GM23248 (cell line): Measurements from ENCODE around the gene CD52. TPM values are rescaled to one million over a fixed set of nuclear protein-coding genes. Genes with fewer than 3 reads are reported as not detected.

ENCODE experiments used
- DNase-seq: peaks from one replicate; pipeline ENCODE4 v3.0.0-alpha.2; 2015
- H2AFZ ChIP-seq: fragments of 200-600 bp; sonication (generic); 2 replicates; pipeline ENCODE4 v1.6.1; 2016; ENCODE audit warnings: antibody characterized with exemption
- H3F3A ChIP-seq: fragments of 200-600 bp; sonication (generic); 2 replicates; pipeline ENCODE4 v1.6.1; 2016; ENCODE audit warnings: mild to moderate bottlenecking, antibody characterized with exemption, mixed run types; ENCODE audit not compliant: insufficient read depth
- H3K27ac ChIP-seq: fragments of 200-600 bp; sonication (generic); 2 replicates; pipeline ENCODE4 v1.5.1; 2016; ENCODE audit warnings: mild to moderate bottlenecking
- H3K27me3 ChIP-seq: fragments of 200-600 bp; sonication (generic); replicated peaks from 2 replicates; pipeline ENCODE4 v1.6.1; 2016; ENCODE audit warnings: mild to moderate bottlenecking; ENCODE audit not compliant: insufficient read depth
- H3K36me3 ChIP-seq: fragments of 200-600 bp; sonication (generic); 2 replicates; pipeline ENCODE4 v1.6.1; 2016; ENCODE audit warnings: low read depth, mild to moderate bottlenecking
- H3K4me1 ChIP-seq: fragments of 200-600 bp; sonication (generic); 2 replicates; pipeline ENCODE4 v1.6.1; 2016; ENCODE audit warnings: mild to moderate bottlenecking; ENCODE audit not compliant: insufficient read depth
- H3K4me2 ChIP-seq: fragments of 200-600 bp; sonication (generic); one replicate; pipeline ENCODE4 v1.6.1; 2016; ENCODE audit warnings: mild to moderate bottlenecking; ENCODE audit not compliant: unreplicated experiment
- H3K4me3 ChIP-seq: fragments of 200-600 bp; sonication (generic); 2 replicates; pipeline ENCODE4 v1.5.1; 2016; ENCODE audit warnings: mild to moderate bottlenecking
- H3K79me2 ChIP-seq: fragments of 200-600 bp; sonication (generic); 2 replicates; pipeline ENCODE4 v1.6.1; 2016; ENCODE audit warnings: mild to moderate bottlenecking; ENCODE audit not compliant: insufficient read depth
- H3K9ac ChIP-seq: fragments of 200-600 bp; sonication (generic); 2 replicates; pipeline ENCODE4 v1.6.1; 2016; ENCODE audit warnings: mild to moderate bottlenecking
- H3K9me2 ChIP-seq: fragments of 200-600 bp; sonication (generic); 2 replicates; pipeline ENCODE4 v1.6.1; 2016; ENCODE audit warnings: mixed run types, mild to moderate bottlenecking, moderate library complexity; ENCODE audit not compliant: insufficient read depth
- H3K9me3 ChIP-seq: fragments of 200-600 bp; sonication (generic); one replicate; pipeline ENCODE4 v1.6.1; 2017; ENCODE audit warnings: low read depth
- H4K20me1 ChIP-seq: fragments of 200-600 bp; sonication (generic); 2 replicates; pipeline ENCODE4 v1.6.0; 2016; ENCODE audit not compliant: insufficient read depth
- EZH2 ChIP-seq: fragments of 200-600 bp; sonication (generic); IDR thresholded peaks from 2 replicates; pipeline ENCODE4 v1.6.1; 2018; ENCODE audit warnings: antibody characterized with exemption, mild to moderate bottlenecking; ENCODE audit not compliant: insufficient read depth, poor library complexity, severe bottlenecking
- EZH2phosphoT487 ChIP-seq: fragments of 200-600 bp; sonication (generic); IDR thresholded peaks from 2 replicates; pipeline ENCODE4 v1.6.1; 2018; ENCODE audit warnings: antibody characterized with exemption, moderate library complexity, mild to moderate bottlenecking, low read depth; ENCODE audit not compliant: insufficient read depth
- WGBS, 2 experiments: methylation state at CpG; one replicate each; pipeline ENCODE4 v1.1.6; 2015 to 2017; ENCODE audit warnings: low lambda C conversion rate in 2 of 2, low coverage in 1 of 2; ENCODE audit errors: missing lambda C conversion rate in 2 of 2; 5-methylcytosine and 5-hydroxymethylcytosine counted together
- in situ Hi-C: fragments of 300-500 bp; cut with MboI; formaldehyde crosslinking; loops from 2 replicates; pipeline ENCODE4 v1.15.0; 2020
- polyA plus RNA-seq: library from polyadenylated mRNA; unstranded; fragments of >200 nt; fragmentation: Nextera tagmentation; extraction: Ambion mirVana; gene quantifications from 2 replicates; pipeline ENCODE4 v1.2.1, GENCODE V29; 2016
- total RNA-seq: library from RNA; depleted of rRNA; stranded (reverse); fragments of >200 nt; shearing (Covaris generic); gene quantifications from 2 replicates; pipeline ENCODE4 v1.2.3, GENCODE V29; 2014

The CD52 gene
- total and polyA plus RNA-seq, 2 experiments from 2014 or later: not detected

- H3K27ac ChIP-seq: no peak overlapping the region
- no peak overlapping the region for H2AFZ ChIP-seq
- H3K9ac ChIP-seq: no peak overlapping the region
- TF ChIP-seq EZH2phosphoT487: no peak
- no peak for TF ChIP-seq EZH2
- H3K4me3 ChIP-seq: no peak overlapping the region
- H3K36me3 ChIP-seq: no peaks in the 10 kb centered on the region
- H3K4me1 ChIP-seq: peaks cover 17% of the 10 kb centered on the region
- in situ Hi-C loops: no loop called here
- 71 to 73% methylated on average over 5 of the region's 5 CpGs for WGBS, 2 experiments
- peak; percentile 44 for DNase-seq
- H3K79me2 ChIP-seq: no peaks in the 10 kb centered on the region; the same call in 1 of the 2 replicates
- no peaks in the 10 kb centered on the region for H4K20me1 ChIP-seq
- H3K4me2 ChIP-seq: no peak overlapping the region
- no peaks in the 10 kb centered on the region for H3K9me2 ChIP-seq
- H3F3A ChIP-seq: peaks cover 38% of the 10 kb centered on the region
- H3K9me3 ChIP-seq: no peaks in the 10 kb centered on the region
- no peaks in the 10 kb centered on the region for H3K27me3 ChIP-seq
Measured at GRCh38 chr1:26288311-26288941, 29.3 kb upstream of the CD52 start.

GRCh38 chr1:26289158-26290059, 28.3 kb upstream of the CD52 start:
- Histone ChIP-seq H3K9ac (no peak overlapping the region), H3K9me3 (no peaks in the 10 kb centered on the region), H3K9me2 (no peaks in the 10 kb centered on the region), H3K27ac (no peak overlapping the region), H3K4me3 (no peak overlapping the region), H3K27me3 (no peaks in the 10 kb centered on the region), H3K4me2 (no peak overlapping the region), H3K4me1 (peaks cover 8% of the 10 kb centered on the region), H4K20me1 (no peaks in the 10 kb centered on the region), H3K79me2 (no peaks in the 10 kb centered on the region), H2AFZ (no peak overlapping the region), H3K36me3 (no peaks in the 10 kb centered on the region), H3F3A (peaks cover 29% of the 10 kb centered on the region)
- in situ Hi-C loops: no loop called here
- DNase-seq: no peak
- 92 to 93% methylated on average over 20 to 21 of the region's 21 CpGs for WGBS, 2 experiments
- TF ChIP-seq EZH2 (no peak), EZH2phosphoT487 (no peak)

GRCh38 chr1:26290122-26290881, 27.5 kb upstream of the CD52 start:
- Histone ChIP-seq H3K4me1 (no peaks in the 10 kb centered on the region), H3K9ac (no peak overlapping the region), H3K9me3 (no peaks in the 10 kb centered on the region), H3K27ac (no peak overlapping the region), H3K4me2 (no peak overlapping the region), H4K20me1 (no peaks in the 10 kb centered on the region), H3K79me2 (no peaks in the 10 kb centered on the region), H3K9me2 (no peaks in the 10 kb centered on the region), H3K27me3 (no peaks in the 10 kb centered on the region), H3F3A (peaks cover 27% of the 10 kb centered on the region), H3K4me3 (no peak overlapping the region), H3K36me3 (no peaks in the 10 kb centered on the region), H2AFZ (no peak overlapping the region)
- 80 to 82% methylated on average over 11 of the region's 11 CpGs for WGBS, 2 experiments
- no peak for TF ChIP-seq EZH2
- no peak for TF ChIP-seq EZH2phosphoT487
- no peak for DNase-seq
- in situ Hi-C loops: no loop called here

- H3K27ac ChIP-seq: no peak overlapping the region
- no peaks in the 10 kb centered on the region for H3K36me3 ChIP-seq
- H3F3A ChIP-seq: peaks cover 23% of the 10 kb centered on the region
- H3K9me3 ChIP-seq: no peaks in the 10 kb centered on the region
- no peaks in the 10 kb centered on the region for H4K20me1 ChIP-seq
- DNase-seq: no peak
- H3K9ac ChIP-seq: no peak overlapping the region
- H3K79me2 ChIP-seq: no peaks in the 10 kb centered on the region
- 48 to 59% methylated on average over 8 to 10 of the region's 11 CpGs for WGBS, 2 experiments
- no peak overlapping the region for H3K4me2 ChIP-seq
- H3K9me2 ChIP-seq: no peaks in the 10 kb centered on the region
- H3K4me3 ChIP-seq: no peak overlapping the region
- TF ChIP-seq EZH2: no peak
- no peaks in the 10 kb centered on the region for H3K4me1 ChIP-seq
- H3K27me3 ChIP-seq: no peaks in the 10 kb centered on the region
- no peak overlapping the region for H2AFZ ChIP-seq
- in situ Hi-C loops: no loop called here
Measured at GRCh38 chr1:26290882-26291261, 26.9 kb upstream of the CD52 start.
